Measurements from ENCODE around the gene ZNRF2. TPM values are rescaled to one million over a fixed set of nuclear protein-coding genes. Genes with fewer than 3 reads are reported as not detected.

Gene ZNRF2
- total and polyA plus RNA-seq, 10 of the 15 experiments (the other 5 are each of a cell fraction or from before 2014, with no cell fraction given): 1.2 to 20.4 (median 9.5) TPM

DNA sequence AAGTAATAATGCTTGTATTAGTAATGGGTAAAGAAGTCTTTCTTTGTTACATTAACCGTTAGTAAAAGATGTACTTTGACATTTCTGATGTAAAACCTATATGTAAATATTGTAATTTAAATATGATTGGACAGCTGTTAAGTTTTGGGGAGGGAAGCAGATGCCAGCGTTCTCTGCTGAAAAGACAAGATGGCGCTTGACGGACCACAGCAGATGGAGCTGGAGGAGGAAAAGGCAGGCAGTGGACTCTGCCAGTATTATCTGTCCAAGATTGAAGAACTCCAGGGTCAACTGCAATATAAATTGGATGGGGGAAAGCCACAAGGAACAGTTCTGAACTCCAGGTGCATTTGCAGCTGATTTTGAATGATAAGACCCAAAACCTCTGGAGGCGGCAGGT lies 86.9 kb downstream of the ZNRF2 start:
- ChIA-PET POLR2A (no interaction called here), RAD21 (ENCODE audit: unreplicated experiment) (no interaction called here), SMC1A (ENCODE audit: uncharacterized antibody, unreplicated experiment) (interaction anchor here (0.6 to 0.9 kb wide), 2 partner anchors 8 to 22 kb away, joined by 3 to 4 read pairs; no protein-coding TSS in a partner anchor), CTCF (interaction anchor here (0.7 kb wide), 1 partner anchor 33 kb away, joined by 3 read pairs; no protein-coding TSS in a partner anchor)
- Histone ChIP-seq H3K9me3 (replicated peaks; ENCODE audit: control insufficient read depth, insufficient read depth, low read length) (no peaks in the 10 kb centered on the region), H3K4me2 (ENCODE audit: control insufficient read depth, insufficient read depth) (no peak overlapping the region), H3K79me2 (ENCODE audit: control insufficient read depth, insufficient read depth, low read length) (no peaks in the 10 kb centered on the region), H2AFZ (ENCODE audit: control insufficient read depth, low read depth, low read length) (no peak overlapping the region), H3K4me3 (no peak overlapping the region), H3K36me3 (ENCODE audit: control insufficient read depth in 2 of 2, insufficient read depth in 2 of 2, low read length in 1 of 2) (peaks cover 0 to 5% of the 10 kb centered on the region in 2 experiments; a peak in 3 of 4 replicates), H3K9ac (ENCODE audit: control insufficient read depth, insufficient read depth, low read length) (no peak overlapping the region), H3K27ac (ENCODE audit: control insufficient read depth, insufficient read depth) (no peak overlapping the region), H3K4me1 (ENCODE audit: control insufficient read depth, insufficient read depth, low read length) (no peaks in the 10 kb centered on the region), H3K27me3 (replicated peaks in 1 of 2; ENCODE audit: control insufficient read depth in 2 of 2, insufficient read depth in 2 of 2, low read length in 1 of 2) (no peaks in the 10 kb centered on the region), H4K20me1 (ENCODE audit: control insufficient read depth, insufficient read depth) (no peaks in the 10 kb centered on the region)
- 98% methylated on average over 5 of the region's 5 CpGs for WGBS (ENCODE audit: insufficient coverage, insufficient replicate concordance, low lambda C conversion rate, missing lambda C conversion rate)
- TF ChIP-seq MAX (IDR thresholded peaks at IDR 0.05; ENCODE audit: low read depth, low read length) (no peak), KAT2A (conservative IDR thresholded peaks at IDR 0.05; ENCODE audit: control insufficient read depth, low read depth, low read length) (no peak), CREB1 (IDR thresholded peaks at IDR 0.05; ENCODE audit: low read depth) (no peak), ZNF687 (IDR thresholded peaks at IDR 0.05) (no peak), ATF2 (IDR thresholded peaks at IDR 0.05; ENCODE audit: low read length) (no peak), ZNF207 (IDR thresholded peaks at IDR 0.05; ENCODE audit: borderline replicate concordance) (no peak), KLF5 (IDR thresholded peaks at IDR 0.05; ENCODE audit: partially characterized antibody) (no peak)
- TF ChIP-seq, protein P1, sequence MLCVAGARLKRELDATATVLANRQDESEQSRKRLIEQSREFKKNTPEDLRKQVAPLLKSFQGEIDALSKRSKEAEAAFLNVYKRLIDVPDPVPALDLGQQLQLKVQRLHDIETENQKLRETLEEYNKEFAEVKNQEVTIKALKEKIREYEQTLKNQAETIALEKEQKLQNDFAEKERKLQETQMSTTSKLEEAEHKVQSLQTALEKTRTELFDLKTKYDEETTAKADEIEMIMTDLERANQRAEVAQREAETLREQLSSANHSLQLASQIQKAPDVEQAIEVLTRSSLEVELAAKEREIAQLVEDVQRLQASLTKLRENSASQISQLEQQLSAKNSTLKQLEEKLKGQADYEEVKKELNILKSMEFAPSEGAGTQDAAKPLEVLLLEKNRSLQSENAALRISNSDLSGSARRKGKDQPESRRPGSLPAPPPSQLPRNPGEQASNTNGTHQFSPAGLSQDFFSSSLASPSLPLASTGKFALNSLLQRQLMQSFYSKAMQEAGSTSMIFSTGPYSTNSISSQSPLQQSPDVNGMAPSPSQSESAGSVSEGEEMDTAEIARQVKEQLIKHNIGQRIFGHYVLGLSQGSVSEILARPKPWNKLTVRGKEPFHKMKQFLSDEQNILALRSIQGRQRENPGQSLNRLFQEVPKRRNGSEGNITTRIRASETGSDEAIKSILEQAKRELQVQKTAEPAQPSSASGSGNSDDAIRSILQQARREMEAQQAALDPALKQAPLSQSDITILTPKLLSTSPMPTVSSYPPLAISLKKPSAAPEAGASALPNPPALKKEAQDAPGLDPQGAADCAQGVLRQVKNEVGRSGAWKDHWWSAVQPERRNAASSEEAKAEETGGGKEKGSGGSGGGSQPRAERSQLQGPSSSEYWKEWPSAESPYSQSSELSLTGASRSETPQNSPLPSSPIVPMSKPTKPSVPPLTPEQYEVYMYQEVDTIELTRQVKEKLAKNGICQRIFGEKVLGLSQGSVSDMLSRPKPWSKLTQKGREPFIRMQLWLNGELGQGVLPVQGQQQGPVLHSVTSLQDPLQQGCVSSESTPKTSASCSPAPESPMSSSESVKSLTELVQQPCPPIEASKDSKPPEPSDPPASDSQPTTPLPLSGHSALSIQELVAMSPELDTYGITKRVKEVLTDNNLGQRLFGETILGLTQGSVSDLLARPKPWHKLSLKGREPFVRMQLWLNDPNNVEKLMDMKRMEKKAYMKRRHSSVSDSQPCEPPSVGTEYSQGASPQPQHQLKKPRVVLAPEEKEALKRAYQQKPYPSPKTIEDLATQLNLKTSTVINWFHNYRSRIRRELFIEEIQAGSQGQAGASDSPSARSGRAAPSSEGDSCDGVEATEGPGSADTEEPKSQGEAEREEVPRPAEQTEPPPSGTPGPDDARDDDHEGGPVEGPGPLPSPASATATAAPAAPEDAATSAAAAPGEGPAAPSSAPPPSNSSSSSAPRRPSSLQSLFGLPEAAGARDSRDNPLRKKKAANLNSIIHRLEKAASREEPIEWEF (IDR thresholded peaks at IDR 0.05; ENCODE audit: insufficient replicate concordance, low read depth, low read length): no peak
- in situ Hi-C loops (cut with MboI) (no loop called here), intact Hi-C loops (cut with micrococcal nuclease; ENCODE audit: unreplicated experiment) (no loop called here)
- DNase-seq (ENCODE audit: low read depth, low spot score) (no peak), ATAC-seq (no peak), FAIRE-seq (no peak)
- BruUV-seq (replicated peaks): no TSS peak

Data from GM12878 (cell line).